Activated CD8-positive, alpha-beta memory T cell treated with anti-CD3 and anti-CD28 coated beads for 36 hours (primary cell): Measurements from ENCODE around the gene PTPRT. TPM values are rescaled to one million over a fixed set of nuclear protein-coding genes. Genes with fewer than 3 reads are reported as not detected.
"Not testable (repeated sequence)": the region's sequence is repeated elsewhere in the genome, so short reads cannot be mapped to it uniquely, and the experiment has no call there.

Source experiments
- CTCF ChIA-PET: fragments of 350-600 bp; sonication (Branson Sonifier 250); formaldehyde crosslinking; loops from one replicate; lab custom pipeline; 2021; ENCODE audit warnings: antibody characterized with exemption; lab: Charles Lee
- POLR2A ChIA-PET: fragments of 350-600 bp; sonication (Branson Sonifier 250); formaldehyde crosslinking; loops from one replicate; lab custom pipeline; 2021; ENCODE audit warnings: antibody characterized with exemption; lab: Charles Lee
- total RNA-seq, 2 experiments: library from RNA; stranded (reverse); gene quantifications; one replicate each; pipeline ENCODE4 v1.2.3, GENCODE V29; 2021

PTPRT gene
- total RNA-seq, 2 experiments from 2014 or later: not detected

DNA sequence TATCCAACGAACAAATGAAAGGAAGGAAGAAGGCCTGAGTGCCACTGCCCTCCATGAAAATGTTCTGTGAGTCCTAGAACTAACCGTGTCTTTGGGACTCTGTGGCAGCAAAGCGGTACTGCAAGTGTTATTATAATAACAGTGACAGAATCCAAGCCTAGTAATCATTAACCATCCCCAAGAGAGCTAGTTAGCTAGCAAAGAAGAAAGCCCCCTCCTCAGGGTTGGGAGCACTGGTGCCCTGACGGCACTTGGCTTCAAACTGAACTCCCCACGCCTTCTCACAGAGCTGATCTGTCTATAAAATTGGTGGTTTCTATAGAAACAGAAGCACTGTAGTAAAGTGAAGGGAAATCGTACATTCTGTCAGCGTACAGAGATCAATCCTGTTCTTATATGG, 239.8 kb downstream of the PTPRT start:
- ChIA-PET POLR2A (no interaction called here), CTCF (no interaction called here)

DNA sequence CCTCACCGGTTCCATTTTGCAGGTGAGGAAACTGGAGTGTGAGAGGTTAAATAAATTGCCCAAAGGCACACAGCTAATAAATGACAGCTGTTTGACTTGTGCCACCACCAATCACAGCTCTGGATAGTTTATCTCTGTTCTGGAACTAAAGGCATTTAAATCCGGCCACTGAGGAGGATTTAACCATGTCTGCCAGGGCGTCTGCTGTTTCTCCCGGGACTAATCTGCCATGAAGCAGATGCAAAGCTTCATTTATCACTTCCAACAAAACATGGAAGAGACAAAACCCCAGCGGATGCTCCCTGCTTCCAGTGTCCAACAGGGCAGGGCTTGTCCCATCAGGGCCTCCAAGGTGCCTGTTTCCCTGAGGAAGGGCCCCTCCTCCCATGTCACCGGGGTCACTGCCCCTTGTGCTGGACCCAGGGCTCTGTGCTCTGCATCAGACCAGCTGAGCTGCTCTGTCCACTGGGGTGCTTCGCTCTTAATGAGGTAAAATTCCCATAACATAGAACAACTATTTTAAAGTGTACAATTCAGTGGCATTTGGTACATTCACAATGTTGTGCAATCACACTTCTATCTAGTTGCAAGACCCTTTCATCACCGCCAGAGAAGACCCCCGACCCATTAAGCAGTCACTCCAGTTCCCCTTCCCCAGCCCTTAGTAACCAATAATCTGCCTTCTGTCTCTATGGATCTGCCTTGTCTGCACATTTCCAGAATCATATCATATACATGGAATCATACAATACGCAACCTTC, 244.3 kb downstream of the PTPRT start:
- POLR2A ChIA-PET: no interaction called here
- CTCF ChIA-PET: no interaction called here

GRCh38 chr20:42941629-42942028, 248.1 kb downstream of the PTPRT start:
- POLR2A ChIA-PET: no interaction called here
- CTCF ChIA-PET: no interaction called here

GRCh38 chr20:42938441-42939205, 251.1 kb downstream of the PTPRT start:
- CTCF ChIA-PET: no interaction called here
- POLR2A ChIA-PET: no interaction called here

GRCh38 chr20:42936482-42936881, 253.2 kb downstream of the PTPRT start:
- ChIA-PET CTCF (interaction anchor here (0.6 kb wide), 1 partner anchor 69 kb away, joined by 4 read pairs; no protein-coding TSS in a partner anchor), POLR2A (no interaction called here)

- ChIA-PET POLR2A (no interaction called here), CTCF (no interaction called here)
Measured at GRCh38 chr20:42924215-42924614, 265.5 kb downstream of the PTPRT start.

- ChIA-PET CTCF (no interaction called here), POLR2A (no interaction called here)
Measured at GRCh38 chr20:42923348-42923918, 266.3 kb downstream of the PTPRT start.

- ChIA-PET POLR2A (no interaction called here), CTCF (no interaction called here)
Measured at GRCh38 chr20:42920776-42921175, 268.9 kb downstream of the PTPRT start.

- ChIA-PET POLR2A (no interaction called here), CTCF (no interaction called here)
Measured at GRCh38 chr20:42919316-42919715, 270.4 kb downstream of the PTPRT start.

DNA sequence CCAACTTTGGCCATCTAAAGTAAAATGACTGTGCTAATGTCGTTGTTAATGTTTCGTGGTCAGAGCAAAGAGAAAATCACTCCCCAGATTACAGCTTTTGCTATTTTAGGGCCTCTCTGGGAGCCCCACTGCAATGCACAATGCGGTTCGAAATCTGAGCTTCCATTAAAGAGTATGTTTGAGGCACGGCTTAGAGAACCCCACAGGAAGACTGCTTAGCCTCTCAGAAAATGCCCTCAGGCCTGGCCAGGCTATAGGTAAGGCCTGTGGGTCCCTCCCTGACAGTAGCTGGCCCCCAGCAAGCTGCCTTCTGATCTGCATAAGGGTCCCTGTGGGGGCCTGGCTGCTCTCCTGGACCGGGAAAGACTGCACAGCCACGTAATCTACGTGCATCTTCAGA, 274.6 kb downstream of the PTPRT start:
- ChIA-PET CTCF (no interaction called here), POLR2A (no interaction called here)

DNA sequence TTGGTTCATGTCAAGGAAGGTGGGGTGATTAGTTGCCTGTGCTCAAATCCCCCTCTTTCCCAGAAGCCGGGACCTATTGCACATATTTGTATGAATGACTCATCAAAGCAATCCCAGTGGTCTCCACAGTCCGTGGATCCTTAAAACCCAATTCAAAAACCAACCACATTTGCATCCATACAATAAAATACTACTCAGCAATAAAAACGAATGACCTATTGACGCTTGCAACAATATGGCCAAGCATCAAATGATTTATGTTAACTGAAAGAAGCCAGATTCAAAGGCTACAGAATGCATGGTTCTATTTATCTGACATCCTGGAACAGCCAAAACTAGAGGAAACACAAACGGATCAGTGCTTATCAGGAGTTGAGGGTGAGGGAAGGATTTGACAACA, 275.4 kb downstream of the PTPRT start:
- CTCF ChIA-PET: no interaction called here
- POLR2A ChIA-PET: no interaction called here

DNA sequence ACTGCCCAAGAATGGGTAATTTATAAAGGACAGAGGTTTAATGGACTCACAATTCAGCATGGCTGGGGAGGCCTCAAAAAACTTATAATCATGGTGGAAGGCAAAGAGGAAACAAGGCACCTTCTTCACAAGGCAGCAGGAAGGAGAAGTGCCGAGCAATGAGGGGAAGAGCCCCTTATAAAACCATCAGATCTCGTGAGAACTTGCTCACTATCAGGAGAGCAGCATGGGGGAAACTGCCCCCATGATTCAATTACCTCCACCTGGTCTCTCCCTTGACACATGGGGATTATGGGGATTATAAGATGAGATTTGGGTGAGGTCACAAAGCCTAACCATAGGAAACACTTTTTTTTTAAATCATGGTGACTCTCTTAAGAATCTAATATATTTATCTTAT, 278.9 kb downstream of the PTPRT start:
- CTCF ChIA-PET: not testable (repeated sequence)

DNA sequence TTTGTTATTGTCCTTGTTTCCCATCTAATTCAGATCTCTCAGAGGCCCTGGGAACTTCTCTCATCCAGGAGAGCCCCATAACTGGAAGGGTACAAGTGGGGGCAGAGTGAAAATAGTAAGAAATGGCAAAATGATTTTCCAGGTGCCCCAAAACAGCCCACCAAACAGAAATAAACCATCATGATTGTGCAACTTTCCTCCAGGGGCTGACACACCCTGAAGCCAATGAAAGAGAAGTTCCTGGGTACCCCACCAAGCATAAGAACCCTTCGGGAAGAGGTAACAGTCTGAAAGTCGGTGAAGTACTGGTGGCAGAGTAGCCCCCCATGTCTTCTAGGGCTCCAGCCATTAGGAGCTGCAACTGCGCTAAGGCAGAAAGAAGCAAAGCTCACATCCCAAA, 282.0 kb downstream of the PTPRT start:
- POLR2A ChIA-PET: no interaction called here

More for the DNA sequence above, 278.9 kb downstream of the PTPRT start:
- POLR2A ChIA-PET: not testable (repeated sequence)

DNA sequence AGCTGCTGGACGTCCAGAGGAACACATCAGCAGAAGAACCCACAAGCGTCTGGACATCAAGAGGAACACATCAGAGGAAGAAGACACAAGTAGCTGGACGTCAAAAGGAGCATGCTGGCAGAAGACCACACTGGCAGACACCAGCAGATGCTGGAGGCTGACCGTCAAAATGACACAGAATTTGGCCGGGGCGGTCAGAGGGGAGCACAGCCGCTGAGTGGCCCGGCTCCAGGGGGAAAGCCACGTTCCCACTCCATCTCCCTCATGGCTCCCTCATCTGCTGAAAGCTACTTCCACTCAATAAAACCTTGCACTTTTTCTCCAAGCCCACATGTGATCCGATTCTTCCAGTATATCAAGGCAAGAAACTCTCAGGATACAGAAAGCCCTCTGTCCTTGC, 283.6 kb downstream of the PTPRT start:
- CTCF ChIA-PET: no interaction called here
- POLR2A ChIA-PET: no interaction called here

More for the DNA sequence above, 282.0 kb downstream of the PTPRT start:
- CTCF ChIA-PET: no interaction called here

GRCh38 chr20:42902509-42902908, 287.2 kb downstream of the PTPRT start:
- CTCF ChIA-PET: no interaction called here
- POLR2A ChIA-PET: no interaction called here

GRCh38 chr20:42901689-42902440, 287.8 kb downstream of the PTPRT start:
- POLR2A ChIA-PET: no interaction called here

DNA sequence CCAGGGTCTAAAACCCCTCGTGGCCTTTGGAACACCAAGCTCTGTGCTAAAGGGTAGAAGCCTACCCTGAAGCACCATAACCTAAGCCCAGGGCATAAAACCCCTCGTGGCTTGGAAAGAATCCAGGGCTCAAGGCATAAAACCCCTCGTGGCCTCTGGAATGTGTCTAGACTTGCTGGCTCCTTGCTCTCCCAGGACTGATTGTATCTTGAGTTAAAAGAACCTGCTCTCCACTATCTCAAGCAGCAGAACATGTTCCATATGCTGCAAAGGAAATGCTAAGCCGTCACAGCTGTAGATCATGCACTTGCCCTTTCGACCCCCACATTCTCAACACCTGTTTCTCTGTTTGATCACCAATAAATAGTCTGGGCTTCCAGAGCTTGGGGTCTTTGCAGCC, 288.9 kb downstream of the PTPRT start:
- POLR2A ChIA-PET: not testable (repeated sequence)

More at GRCh38 chr20:42901689-42902440, 287.8 kb downstream of the PTPRT start:
- CTCF ChIA-PET: no interaction called here

DNA sequence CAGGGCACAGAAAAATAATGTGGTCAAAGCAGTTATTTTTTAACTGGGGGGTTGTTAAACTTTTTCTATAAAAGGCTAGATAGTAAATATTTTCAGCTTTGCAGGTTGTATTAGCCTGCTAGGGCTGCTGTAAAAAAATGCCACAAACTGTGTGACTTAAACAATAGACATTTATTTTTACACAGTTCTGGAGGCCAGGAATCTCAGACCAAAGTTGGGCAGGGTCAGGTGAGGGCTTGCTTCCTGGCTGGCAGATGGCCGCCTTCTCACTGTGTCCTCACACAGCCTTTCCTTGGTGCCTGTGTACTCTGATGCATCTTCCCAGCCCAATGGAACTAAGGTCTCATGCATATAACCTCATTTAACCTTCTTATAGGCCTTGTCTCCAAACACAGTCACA, 294.7 kb downstream of the PTPRT start:
- CTCF ChIA-PET: no interaction called here
- POLR2A ChIA-PET: no interaction called here

More for the DNA sequence above, 288.9 kb downstream of the PTPRT start:
- CTCF ChIA-PET: interaction anchor here (0.6 kb wide), 1 partner anchor 1637 kb away, joined by 3 read pairs; no protein-coding TSS in a partner anchor

DNA sequence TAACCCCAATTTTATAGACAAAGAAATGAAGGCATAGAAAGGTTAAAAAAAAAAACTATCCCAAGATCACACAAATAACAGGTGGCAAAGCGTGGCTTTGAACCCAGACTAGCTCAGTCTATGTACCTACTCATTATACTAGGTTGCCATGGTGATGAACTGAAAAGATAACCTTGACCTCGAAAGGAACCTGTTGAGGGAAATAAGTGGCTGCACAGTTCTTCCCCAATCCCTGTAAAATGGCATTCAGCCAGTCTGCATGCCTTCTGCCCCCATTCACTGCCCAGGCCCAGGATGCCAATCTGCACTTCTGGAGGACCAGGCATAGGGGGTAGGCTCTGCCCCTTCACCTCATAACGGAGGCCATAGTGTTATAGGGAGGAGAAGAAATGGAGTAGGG, 295.2 kb downstream of the PTPRT start:
- ChIA-PET POLR2A (no interaction called here), CTCF (no interaction called here)

DNA sequence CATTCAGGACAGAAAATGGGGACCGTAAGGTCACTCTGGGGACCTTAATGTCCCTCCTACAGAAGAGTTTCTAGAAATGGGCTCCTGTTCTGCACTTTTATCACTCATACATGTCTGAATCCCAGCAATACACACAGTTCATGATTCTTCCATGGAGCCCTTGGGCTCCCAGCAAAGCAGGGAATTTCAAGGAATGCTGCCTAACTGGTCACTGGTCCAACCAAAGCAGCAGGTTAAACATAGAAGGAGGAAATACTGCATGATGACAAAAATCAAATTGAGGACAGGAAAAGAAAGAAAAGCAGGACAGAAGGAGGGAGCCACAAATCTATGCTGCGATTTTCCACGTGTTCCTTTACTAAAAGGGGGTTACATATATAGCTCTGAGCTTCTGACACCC, 300.2 kb downstream of the PTPRT start:
- ChIA-PET CTCF (no interaction called here), POLR2A (no interaction called here)
